Lung microvascular endothelial cell (primary cell): ENCODE data around the gene RMC1. TPM values are rescaled to one million over a fixed set of nuclear protein-coding genes. Genes with fewer than 3 reads are reported as not detected.

ENCODE experiments used
- total RNA-seq: library from RNA; depleted of rRNA; stranded (reverse); fragments of >200 nt; gene quantifications from 2 replicates; pipeline ENCODE4 v1.2.1, GENCODE V29; 2014

The RMC1 gene
- total RNA-seq, 1 donor from 2014 or later = 31.5 TPM

Other genes starting within 250 kb of the RMC1 start
- gene RIOK3, start 50.2 kb upstream of the RMC1 start, total RNA-seq = 47.3 and 57.7 TPM in 2 replicates
- 27.0 and 30.2 TPM in 2 replicates for gene NPC1, start 83.0 kb downstream of the RMC1 start, total RNA-seq
- 0.65 and 0.79 TPM in 2 replicates for gene ANKRD29, start 159.4 kb downstream of the RMC1 start, total RNA-seq
- 2.4 and 2.8 TPM in 2 replicates for gene LAMA3, start 185.9 kb downstream of the RMC1 start, total RNA-seq